GM12878 (cell line): Measurements from ENCODE around the gene FBXL14. TPM values are rescaled to one million over a fixed set of nuclear protein-coding genes. Genes with fewer than 3 reads are reported as not detected.

Source experiments
- ATAC-seq: fragments of 200-7000 bp; cut with Tn5 transposase; 3 replicates; pipeline ENCODE4 v1.9.1; 2020; ENCODE audit warnings: mild to moderate bottlenecking, moderate library complexity
- BruUV-seq: library from RNA; stranded (reverse); fragments of 400-500 nt; replicated peaks from 2 replicates; lab custom pipeline; 2021; lab: Mats Ljungman, UMichigan
- CTCF ChIA-PET: fragments of 300-600 bp; sonication (Branson Sonifier 250); formaldehyde crosslinking; extraction: SDS; loops from one replicate; lab custom pipeline; 2021; ENCODE audit warnings: inconsistent platforms; lab: Yijun Ruan, JAX
- POLR2A ChIA-PET: fragments of 350-600 bp; formaldehyde crosslinking; extraction: SDS; loops from one replicate; lab custom pipeline; 2021; ENCODE audit warnings: inconsistent platforms; lab: Charles Lee
- RAD21 ChIA-PET: fragments of 300-600 bp; sonication (Branson Sonifier 250); formaldehyde crosslinking; loops from one replicate; lab custom pipeline; 2023; ENCODE audit warnings: antibody characterized with exemption; ENCODE audit not compliant: unreplicated experiment; lab: Charles Lee
- SMC1A ChIA-PET: fragments of 300-600 bp; sonication (Branson Sonifier 250); formaldehyde crosslinking; loops from one replicate; lab custom pipeline; 2023; ENCODE audit not compliant: unreplicated experiment, uncharacterized antibody; lab: Charles Lee
- DNase-seq: peaks from one replicate; pipeline ENCODE4 v3.0.0-alpha.2; 2011; ENCODE audit warnings: low read depth, low spot score
- FAIRE-seq: peaks from 3 replicates; lab custom pipeline; 2011; peaks lifted over from hg19 to GRCh38; lab: Jason Lieb, UNC
- H2AFZ ChIP-seq: 2 replicates; pipeline ENCODE4 v1.6.0; 2011; ENCODE audit warnings: low read depth, low read length, control low read depth; ENCODE audit not compliant: control insufficient read depth
- H3K27ac ChIP-seq: 2 replicates; pipeline ENCODE4 v1.5.1; 2011; ENCODE audit warnings: control low read depth; ENCODE audit not compliant: control insufficient read depth, insufficient read depth
- H3K27me3 ChIP-seq, 2 experiments: replicated peaks in 1 of 2; 2 replicates each; pipeline versions ENCODE4 v1.6.0 to v1.6.1; 2011; ENCODE audit warnings: low read length in 1 of 2; ENCODE audit not compliant: control insufficient read depth in 2 of 2, insufficient read depth in 2 of 2
- H3K36me3 ChIP-seq, 2 experiments: 2 replicates each; pipeline ENCODE4 v1.5.1; 2011; ENCODE audit warnings: low read length in 1 of 2; ENCODE audit not compliant: control insufficient read depth in 2 of 2, insufficient read depth in 2 of 2
- H3K4me1 ChIP-seq: 2 replicates; pipeline ENCODE4 v1.6.1; 2011; ENCODE audit warnings: mild to moderate bottlenecking, low read length, moderate library complexity, mixed read lengths; ENCODE audit not compliant: control insufficient read depth, insufficient read depth
- H3K4me2 ChIP-seq: 2 replicates; pipeline ENCODE4 v1.6.0; 2011; ENCODE audit warnings: control low read depth; ENCODE audit not compliant: control insufficient read depth, insufficient read depth
- H3K4me3 ChIP-seq: fragments of 200-600 bp; sonication (generic); 2 replicates; pipeline ENCODE4 v1.5.1; 2016
- H3K79me2 ChIP-seq: 2 replicates; pipeline ENCODE4 v1.6.0; 2011; ENCODE audit warnings: low read length; ENCODE audit not compliant: control insufficient read depth, insufficient read depth
- H3K9ac ChIP-seq: 2 replicates; pipeline ENCODE4 v1.8.0; 2011; ENCODE audit warnings: low read length, control low read depth, mixed read lengths; ENCODE audit not compliant: control insufficient read depth, insufficient read depth
- H3K9me3 ChIP-seq: replicated peaks from 3 replicates; pipeline ENCODE4 v1.5.1; 2011; ENCODE audit warnings: mild to moderate bottlenecking, low read length; ENCODE audit not compliant: control insufficient read depth, insufficient read depth
- H4K20me1 ChIP-seq: 2 replicates; pipeline ENCODE4 v1.6.0; 2011; ENCODE audit not compliant: control insufficient read depth, insufficient read depth
- ATF7 ChIP-seq: fragments of 450-650 bp; IDR thresholded peaks from 2 replicates; pipeline ENCODE4 v1.6.1; 2016; ENCODE audit warnings: low read depth, mild to moderate bottlenecking
- BHLHE40 ChIP-seq, 2 experiments: fragments of 450-650 bp in 1 of 2; IDR thresholded peaks; 2 replicates each; pipeline ENCODE4 v1.6.1; 2011 to 2017; ENCODE audit warnings: low read depth in 2 of 2, borderline replicate concordance in 1 of 2, improper control_type of control experiment in 1 of 2, low read length in 1 of 2, mild to moderate bottlenecking in 1 of 2
- CBX3 ChIP-seq: fragments of 200-600 bp; sonication (generic); IDR thresholded peaks from 2 replicates; pipeline ENCODE4 v1.6.1; 2016; ENCODE audit warnings: low read depth, borderline replicate concordance
- DPF2 ChIP-seq: fragments of 450-650 bp; IDR thresholded peaks from 2 replicates; pipeline ENCODE4 v1.6.1; 2017; ENCODE audit warnings: mild to moderate bottlenecking
- GATAD2B ChIP-seq: fragments of 450-650 bp; conservative IDR thresholded peaks from 2 replicates; pipeline ENCODE4 v1.6.1; 2017; ENCODE audit warnings: low read depth, mild to moderate bottlenecking, moderate library complexity
- JUNB ChIP-seq: IDR thresholded peaks from 2 replicates; pipeline ENCODE4 v1.6.1; 2016; ENCODE audit warnings: antibody characterized with exemption, mild to moderate bottlenecking
- MYB ChIP-seq: fragments of 150-350 bp; IDR thresholded peaks from 2 replicates; pipeline ENCODE4 v1.6.1; 2014; ENCODE audit warnings: mild to moderate bottlenecking, low read depth, low read length, borderline replicate concordance
- POLR2A ChIP-seq: IDR thresholded peaks from 2 replicates; pipeline ENCODE4 v1.6.1; 2011; ENCODE audit warnings: low read depth, mild to moderate bottlenecking, low read length
- RAD51 ChIP-seq: fragments of 450-650 bp; IDR thresholded peaks from 2 replicates; pipeline ENCODE4 v1.6.1; 2016; ENCODE audit warnings: moderate library complexity, mild to moderate bottlenecking, inconsistent platforms
- SRF ChIP-seq, 2 experiments: IDR thresholded peaks; 2 replicates each; pipeline ENCODE4 v1.6.1; 2011; ENCODE audit warnings: low read depth in 2 of 2, low read length in 2 of 2, mild to moderate bottlenecking in 1 of 2, moderate library complexity in 1 of 2
- TCF12 ChIP-seq: IDR thresholded peaks from 2 replicates; pipeline ENCODE4 v1.6.1; 2011; ENCODE audit warnings: low read depth, mild to moderate bottlenecking, low read length
- YY1 ChIP-seq: IDR thresholded peaks from 2 replicates; pipeline ENCODE4 v1.6.1; 2011; ENCODE audit warnings: low read depth, mild to moderate bottlenecking, low read length
- ZNF24 ChIP-seq: fragments of 450-650 bp; IDR thresholded peaks from 2 replicates; pipeline ENCODE4 v1.6.1; 2017; ENCODE audit warnings: antibody characterized with exemption, mild to moderate bottlenecking
- WGBS: methylation state at CpG from one replicate; pipeline ENCODE4 v1.1.6; 2016; ENCODE audit warnings: low lambda C conversion rate; ENCODE audit not compliant: insufficient replicate concordance, insufficient coverage; ENCODE audit errors: missing lambda C conversion rate; 5-methylcytosine and 5-hydroxymethylcytosine counted together
- in situ Hi-C: fragments of 300-500 bp; cut with MboI; formaldehyde crosslinking; loops from 9 replicates; pipeline ENCODE4 v1.14.3; 2018; ENCODE audit warnings: mixed read lengths
- intact Hi-C: fragments of 100-400 bp; cut with micrococcal nuclease; formaldehyde crosslinking; loops from one replicate; pipeline ENCODE4 v1.14.2; 2022; ENCODE audit not compliant: unreplicated experiment
- polyA plus RNA-seq, 11 experiments: library from polyadenylated mRNA; depleted of rRNA in 4 of 11; unstranded in 6 of 11; stranded (reverse) in 5 of 11; fragments of >200 nt; fragmentation: Nextera tagmentation in 4 of 11; fragmentation: Illumina TruSeq in 1 of 11; extraction: Ambion mirVana in 4 of 11; extraction: Trizol in 1 of 11; gene quantifications; 1 replicate in 1 of 11; 2 replicates in 10 of 11; pipeline versions ENCODE4 v1.2.1 to v1.2.3, GENCODE V29; 2011 to 2016; ENCODE audit warnings: inconsistent platforms in 2 of 11, missing spikeins in 2 of 11, low read depth in 1 of 11
- total RNA-seq, 4 experiments: library from RNA; depleted of rRNA in 3 of 4; stranded (reverse); fragments of >200 nt in 3 of 4; fragmentation: Illumina TruSeq in 1 of 4; extraction: Trizol in 1 of 4; gene quantifications; 2 replicates each; pipeline versions ENCODE4 v1.2.1 to v1.2.3, GENCODE V29; 2013 to 2021
- TF ChIP-seq, protein P1 (sequence below): fragments of 450-650 bp; IDR thresholded peaks from 2 replicates; pipeline ENCODE4 v1.6.1; 2017; ENCODE audit warnings: mild to moderate bottlenecking, low read depth, inconsistent platforms; ENCODE audit not compliant: poor library complexity, severe bottlenecking
- TF ChIP-seq, protein P2 (sequence below): fragments of 450-650 bp; IDR thresholded peaks from 2 replicates; pipeline ENCODE4 v1.6.1; 2018; ENCODE audit warnings: mild to moderate bottlenecking, low read depth, moderate library complexity; ENCODE audit not compliant: partially characterized antibody
- TF ChIP-seq, protein P3 (sequence below): fragments of 150-350 bp; IDR thresholded peaks from 2 replicates; pipeline ENCODE4 v1.6.1; 2014; ENCODE audit warnings: mild to moderate bottlenecking, low read depth, low read length

The FBXL14 gene
- total and polyA plus RNA-seq, 10 of the 15 experiments (the other 5 are each of a cell fraction or from before 2014, with no cell fraction given): 0.44 to 19.0 (median 2.9) TPM

DNA sequence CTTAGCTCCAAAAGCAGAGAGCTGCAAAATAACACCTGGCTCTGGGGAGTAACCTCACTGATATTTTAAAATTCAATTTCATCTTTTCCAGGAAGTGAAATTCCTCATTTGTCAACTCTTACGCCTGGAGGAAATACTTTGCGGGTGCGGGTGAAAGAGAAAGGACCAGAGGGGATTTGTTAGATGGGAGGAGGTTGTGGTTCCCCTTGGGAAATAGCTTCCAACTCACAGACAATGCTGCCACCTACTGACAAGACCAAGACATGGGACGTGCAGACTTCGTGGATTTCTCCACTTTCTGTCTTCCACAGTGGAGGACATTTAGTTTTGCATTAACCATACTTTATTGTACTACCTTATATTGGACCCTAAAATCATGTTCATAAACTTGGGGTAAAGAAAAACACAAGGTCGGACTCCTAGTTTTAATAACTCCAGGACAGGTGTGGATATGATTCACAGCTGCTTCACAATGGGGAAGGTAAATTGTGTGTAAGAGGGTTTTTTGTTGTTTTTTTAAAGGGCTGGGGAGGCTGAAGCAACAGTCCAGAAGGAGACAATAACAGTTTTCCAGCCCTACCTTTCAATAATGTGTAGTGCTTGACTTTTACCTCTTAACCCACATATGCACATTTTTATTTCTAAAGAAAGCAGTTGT is 10.8 kb downstream of the FBXL14 start:
- ChIA-PET RAD21 (interaction anchor here (0.6 to 4.9 kb wide), 47 partner anchors 9 to 1008 kb away, joined by 3 to 237 read pairs (median 4); partner anchors contain the start of genes RAD52 and WNT5B), CTCF (interaction anchor here (0.5 to 12.3 kb wide), 53 partner anchors 10 to 1018 kb away, joined by 3 to 287 read pairs (median 5); partner anchors contain the start of genes FBXL14, RAD52 and WNT5B), POLR2A (interaction anchor here (0.6 to 2.0 kb wide), 8 partner anchors 9 to 968 kb away, joined by 3 to 12 read pairs (median 4); no protein-coding TSS in a partner anchor), SMC1A (interaction anchor here (0.6 to 12.3 kb wide), 44 partner anchors 9 to 768 kb away, joined by 3 to 276 read pairs (median 4); no protein-coding TSS in a partner anchor)
- H3K27me3 ChIP-seq: no peaks in the 10 kb centered on the region
- BruUV-seq: no TSS peak
- H3K4me2 ChIP-seq: peak overlapping the region; percentile 15; the same call in 1 of the 2 replicates
- no peak overlapping the region for H3K9ac ChIP-seq
- no peaks in the 10 kb centered on the region for H4K20me1 ChIP-seq
- FAIRE-seq (peak; percentile 91), DNase-seq (peak; percentile 77), ATAC-seq (peak; percentile 81)
- H2AFZ ChIP-seq: no peak overlapping the region
- H3K36me3 ChIP-seq: no peaks in the 10 kb centered on the region
- no peak overlapping the region for H3K4me3 ChIP-seq
- H3K27ac ChIP-seq: no peak overlapping the region
- H3K4me1 ChIP-seq: no peaks in the 10 kb centered on the region
- in situ Hi-C loops: no loop called here
- WGBS: under 1% methylated on average over 6 of the region's 6 CpGs
- no peaks in the 10 kb centered on the region for H3K9me3 ChIP-seq
- intact Hi-C loops: loop anchor here (1.0 to 5.0 kb wide), 6 partner anchors 51 to 517 kb away; no protein-coding TSS in a partner anchor
- no peaks in the 10 kb centered on the region for H3K79me2 ChIP-seq
- TF ChIP-seq GATAD2B: 0 out of 2 replicates have a peak, but pooled peaks have one; percentile 37
- TF ChIP-seq, protein P1, sequence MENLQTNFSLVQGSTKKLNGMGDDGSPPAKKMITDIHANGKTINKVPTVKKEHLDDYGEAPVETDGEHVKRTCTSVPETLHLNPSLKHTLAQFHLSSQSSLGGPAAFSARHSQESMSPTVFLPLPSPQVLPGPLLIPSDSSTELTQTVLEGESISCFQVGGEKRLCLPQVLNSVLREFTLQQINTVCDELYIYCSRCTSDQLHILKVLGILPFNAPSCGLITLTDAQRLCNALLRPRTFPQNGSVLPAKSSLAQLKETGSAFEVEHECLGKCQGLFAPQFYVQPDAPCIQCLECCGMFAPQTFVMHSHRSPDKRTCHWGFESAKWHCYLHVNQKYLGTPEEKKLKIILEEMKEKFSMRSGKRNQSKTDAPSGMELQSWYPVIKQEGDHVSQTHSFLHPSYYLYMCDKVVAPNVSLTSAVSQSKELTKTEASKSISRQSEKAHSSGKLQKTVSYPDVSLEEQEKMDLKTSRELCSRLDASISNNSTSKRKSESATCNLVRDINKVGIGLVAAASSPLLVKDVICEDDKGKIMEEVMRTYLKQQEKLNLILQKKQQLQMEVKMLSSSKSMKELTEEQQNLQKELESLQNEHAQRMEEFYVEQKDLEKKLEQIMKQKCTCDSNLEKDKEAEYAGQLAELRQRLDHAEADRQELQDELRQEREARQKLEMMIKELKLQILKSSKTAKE: peak; percentile 83
- TF ChIP-seq, protein P2, sequence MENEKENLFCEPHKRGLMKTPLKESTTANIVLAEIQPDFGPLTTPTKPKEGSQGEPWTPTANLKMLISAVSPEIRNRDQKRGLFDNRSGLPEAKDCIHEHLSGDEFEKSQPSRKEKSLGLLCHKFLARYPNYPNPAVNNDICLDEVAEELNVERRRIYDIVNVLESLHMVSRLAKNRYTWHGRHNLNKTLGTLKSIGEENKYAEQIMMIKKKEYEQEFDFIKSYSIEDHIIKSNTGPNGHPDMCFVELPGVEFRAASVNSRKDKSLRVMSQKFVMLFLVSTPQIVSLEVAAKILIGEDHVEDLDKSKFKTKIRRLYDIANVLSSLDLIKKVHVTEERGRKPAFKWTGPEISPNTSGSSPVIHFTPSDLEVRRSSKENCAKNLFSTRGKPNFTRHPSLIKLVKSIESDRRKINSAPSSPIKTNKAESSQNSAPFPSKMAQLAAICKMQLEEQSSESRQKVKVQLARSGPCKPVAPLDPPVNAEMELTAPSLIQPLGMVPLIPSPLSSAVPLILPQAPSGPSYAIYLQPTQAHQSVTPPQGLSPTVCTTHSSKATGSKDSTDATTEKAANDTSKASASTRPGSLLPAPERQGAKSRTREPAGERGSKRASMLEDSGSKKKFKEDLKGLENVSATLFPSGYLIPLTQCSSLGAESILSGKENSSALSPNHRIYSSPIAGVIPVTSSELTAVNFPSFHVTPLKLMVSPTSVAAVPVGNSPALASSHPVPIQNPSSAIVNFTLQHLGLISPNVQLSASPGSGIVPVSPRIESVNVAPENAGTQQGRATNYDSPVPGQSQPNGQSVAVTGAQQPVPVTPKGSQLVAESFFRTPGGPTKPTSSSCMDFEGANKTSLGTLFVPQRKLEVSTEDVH: peak; percentile 29
- TF ChIP-seq MYB: no peak
- peak; percentile 39; the same call in 1 of the 2 replicates for TF ChIP-seq DPF2
- TF ChIP-seq ZNF24: no peak
- TF ChIP-seq YY1: peak; percentile 76
- TF ChIP-seq JUNB: no peak
- peak in 1 of 2 experiments; percentile 37; a peak in 1 of 4 replicates for TF ChIP-seq BHLHE40 (IDR thresholded peaks at IDR 0.05; ENCODE audit: borderline replicate concordance in 1 of 2, low read depth in 2 of 2, low read length in 1 of 2)
- TF ChIP-seq, protein P3, sequence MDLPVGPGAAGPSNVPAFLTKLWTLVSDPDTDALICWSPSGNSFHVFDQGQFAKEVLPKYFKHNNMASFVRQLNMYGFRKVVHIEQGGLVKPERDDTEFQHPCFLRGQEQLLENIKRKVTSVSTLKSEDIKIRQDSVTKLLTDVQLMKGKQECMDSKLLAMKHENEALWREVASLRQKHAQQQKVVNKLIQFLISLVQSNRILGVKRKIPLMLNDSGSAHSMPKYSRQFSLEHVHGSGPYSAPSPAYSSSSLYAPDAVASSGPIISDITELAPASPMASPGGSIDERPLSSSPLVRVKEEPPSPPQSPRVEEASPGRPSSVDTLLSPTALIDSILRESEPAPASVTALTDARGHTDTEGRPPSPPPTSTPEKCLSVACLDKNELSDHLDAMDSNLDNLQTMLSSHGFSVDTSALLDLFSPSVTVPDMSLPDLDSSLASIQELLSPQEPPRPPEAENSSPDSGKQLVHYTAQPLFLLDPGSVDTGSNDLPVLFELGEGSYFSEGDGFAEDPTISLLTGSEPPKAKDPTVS: no peak; the same call in 1 of the 2 replicates
- no peak for TF ChIP-seq SRF (IDR thresholded peaks at IDR 0.05; ENCODE audit: low read depth in 2 of 2, low read length in 2 of 2)
- 0 out of 2 replicates have a peak, but pooled peaks have one; percentile 19 for TF ChIP-seq TCF12
- TF ChIP-seq RAD51: 0 out of 2 replicates have a peak, but pooled peaks have one; percentile 11
- TF ChIP-seq CBX3: no peak
- TF ChIP-seq ATF7: peak; percentile 67
- TF ChIP-seq POLR2A: no peak
